ENCODE measurements around the gene TMIGD1.

The TMIGD1 gene

DNA sequence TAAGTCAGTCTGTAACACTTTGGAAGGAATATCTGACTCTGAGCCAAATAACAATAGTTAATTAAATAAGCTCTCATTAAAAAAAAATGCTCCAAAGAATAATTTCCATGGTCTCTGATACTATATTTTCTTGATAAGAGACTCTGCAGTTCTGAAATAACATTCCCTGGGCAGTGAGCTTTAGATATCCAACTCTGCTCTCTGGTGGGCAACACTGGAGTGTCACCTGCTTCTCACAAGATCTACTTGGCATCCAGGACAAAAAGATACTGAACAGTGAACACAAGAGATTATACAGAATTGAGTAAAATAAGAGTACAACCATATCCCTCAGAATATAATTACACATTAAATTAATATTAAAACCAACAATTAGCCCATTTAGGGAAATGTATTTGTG is 55.8 kb downstream of the TMIGD1 start:
- no peak for TF ChIP-seq ESRRG (CRISPR knock-in tag; IDR thresholded peaks at IDR 0.05)
- TF ChIP-seq CSDC2 (CRISPR knock-in tag; IDR thresholded peaks at IDR 0.05), result no peak
- TF ChIP-seq, protein P1, sequence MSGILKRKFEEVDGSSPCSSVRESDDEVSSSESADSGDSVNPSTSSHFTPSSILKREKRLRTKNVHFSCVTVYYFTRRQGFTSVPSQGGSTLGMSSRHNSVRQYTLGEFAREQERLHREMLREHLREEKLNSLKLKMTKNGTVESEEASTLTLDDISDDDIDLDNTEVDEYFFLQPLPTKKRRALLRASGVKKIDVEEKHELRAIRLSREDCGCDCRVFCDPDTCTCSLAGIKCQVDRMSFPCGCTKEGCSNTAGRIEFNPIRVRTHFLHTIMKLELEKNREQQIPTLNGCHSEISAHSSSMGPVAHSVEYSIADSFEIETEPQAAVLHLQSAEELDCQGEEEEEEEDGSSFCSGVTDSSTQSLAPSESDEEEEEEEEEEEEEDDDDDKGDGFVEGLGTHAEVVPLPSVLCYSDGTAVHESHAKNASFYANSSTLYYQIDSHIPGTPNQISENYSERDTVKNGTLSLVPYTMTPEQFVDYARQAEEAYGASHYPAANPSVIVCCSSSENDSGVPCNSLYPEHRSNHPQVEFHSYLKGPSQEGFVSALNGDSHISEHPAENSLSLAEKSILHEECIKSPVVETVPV (CRISPR knock-in tag; IDR thresholded peaks at IDR 0.05), result no peak
- TF ChIP-seq ZFP3 (CRISPR knock-in tag; IDR thresholded peaks at IDR 0.05), result no peak
- TF ChIP-seq PPARA (CRISPR knock-in tag; IDR thresholded peaks at IDR 0.05; ENCODE audit: borderline replicate concordance), result no peak
- peak; percentile 79 for ATAC-seq

DNA sequence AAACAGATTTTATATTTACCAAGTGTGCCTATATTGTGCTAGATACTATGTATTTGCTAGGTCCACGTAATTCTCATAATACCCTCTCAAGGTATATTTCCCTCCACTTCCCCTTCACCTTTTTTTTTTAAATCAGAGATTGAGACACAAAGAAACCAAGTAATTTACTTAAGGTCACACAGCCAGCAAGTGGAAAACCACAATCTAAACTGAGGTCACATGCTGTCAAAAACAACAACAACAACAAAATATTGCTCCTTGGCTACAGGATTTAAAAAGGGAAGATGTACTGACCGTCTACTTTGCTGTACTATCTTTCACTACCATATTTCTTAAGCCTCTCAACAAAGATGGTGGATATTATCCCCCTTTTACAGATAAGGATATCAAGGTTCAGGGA is 57.9 kb downstream of the TMIGD1 start:
- ATAC-seq, result no peak
- TF ChIP-seq TCF4 (CRISPR knock-in tag; IDR thresholded peaks at IDR 0.05; ENCODE audit: borderline replicate concordance) (no peak), TOX (CRISPR knock-in tag; IDR thresholded peaks at IDR 0.05; ENCODE audit: borderline replicate concordance) (no peak), ZNF70 (CRISPR knock-in tag; IDR thresholded peaks at IDR 0.05) (no peak), ISL1 (CRISPR knock-in tag; IDR thresholded peaks at IDR 0.05) (no peak), SNAI2 (CRISPR knock-in tag; IDR thresholded peaks at IDR 0.05) (no peak), PPARA (CRISPR knock-in tag; IDR thresholded peaks at IDR 0.05; ENCODE audit: borderline replicate concordance) (no peak), OSR1 (CRISPR knock-in tag; IDR thresholded peaks at IDR 0.05) (no peak), ZFP3 (CRISPR knock-in tag; IDR thresholded peaks at IDR 0.05) (no peak)
- TF ChIP-seq, protein P2, sequence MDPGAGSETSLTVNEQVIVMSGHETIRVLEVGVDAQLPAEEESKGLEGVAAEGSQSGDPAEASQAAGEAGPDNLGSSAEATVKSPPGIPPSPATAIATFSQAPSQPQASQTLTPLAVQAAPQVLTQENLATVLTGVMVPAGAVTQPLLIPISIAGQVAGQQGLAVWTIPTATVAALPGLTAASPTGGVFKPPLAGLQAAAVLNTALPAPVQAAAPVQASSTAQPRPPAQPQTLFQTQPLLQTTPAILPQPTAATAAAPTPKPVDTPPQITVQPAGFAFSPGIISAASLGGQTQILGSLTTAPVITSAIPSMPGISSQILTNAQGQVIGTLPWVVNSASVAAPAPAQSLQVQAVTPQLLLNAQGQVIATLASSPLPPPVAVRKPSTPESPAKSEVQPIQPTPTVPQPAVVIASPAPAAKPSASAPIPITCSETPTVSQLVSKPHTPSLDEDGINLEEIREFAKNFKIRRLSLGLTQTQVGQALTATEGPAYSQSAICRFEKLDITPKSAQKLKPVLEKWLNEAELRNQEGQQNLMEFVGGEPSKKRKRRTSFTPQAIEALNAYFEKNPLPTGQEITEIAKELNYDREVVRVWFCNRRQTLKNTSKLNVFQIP (CRISPR knock-in tag; IDR thresholded peaks at IDR 0.05; ENCODE audit: borderline replicate concordance, low read depth), result no peak
- TF ChIP-seq, protein P1 (CRISPR knock-in tag; IDR thresholded peaks at IDR 0.05), result no peak
- TF ChIP-seq, protein P3, sequence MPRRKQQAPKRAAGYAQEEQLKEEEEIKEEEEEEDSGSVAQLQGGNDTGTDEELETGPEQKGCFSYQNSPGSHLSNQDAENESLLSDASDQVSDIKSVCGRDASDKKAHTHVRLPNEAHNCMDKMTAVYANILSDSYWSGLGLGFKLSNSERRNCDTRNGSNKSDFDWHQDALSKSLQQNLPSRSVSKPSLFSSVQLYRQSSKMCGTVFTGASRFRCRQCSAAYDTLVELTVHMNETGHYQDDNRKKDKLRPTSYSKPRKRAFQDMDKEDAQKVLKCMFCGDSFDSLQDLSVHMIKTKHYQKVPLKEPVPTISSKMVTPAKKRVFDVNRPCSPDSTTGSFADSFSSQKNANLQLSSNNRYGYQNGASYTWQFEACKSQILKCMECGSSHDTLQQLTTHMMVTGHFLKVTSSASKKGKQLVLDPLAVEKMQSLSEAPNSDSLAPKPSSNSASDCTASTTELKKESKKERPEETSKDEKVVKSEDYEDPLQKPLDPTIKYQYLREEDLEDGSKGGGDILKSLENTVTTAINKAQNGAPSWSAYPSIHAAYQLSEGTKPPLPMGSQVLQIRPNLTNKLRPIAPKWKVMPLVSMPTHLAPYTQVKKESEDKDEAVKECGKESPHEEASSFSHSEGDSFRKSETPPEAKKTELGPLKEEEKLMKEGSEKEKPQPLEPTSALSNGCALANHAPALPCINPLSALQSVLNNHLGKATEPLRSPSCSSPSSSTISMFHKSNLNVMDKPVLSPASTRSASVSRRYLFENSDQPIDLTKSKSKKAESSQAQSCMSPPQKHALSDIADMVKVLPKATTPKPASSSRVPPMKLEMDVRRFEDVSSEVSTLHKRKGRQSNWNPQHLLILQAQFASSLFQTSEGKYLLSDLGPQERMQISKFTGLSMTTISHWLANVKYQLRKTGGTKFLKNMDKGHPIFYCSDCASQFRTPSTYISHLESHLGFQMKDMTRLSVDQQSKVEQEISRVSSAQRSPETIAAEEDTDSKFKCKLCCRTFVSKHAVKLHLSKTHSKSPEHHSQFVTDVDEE (CRISPR knock-in tag; IDR thresholded peaks at IDR 0.05), result no peak

DNA sequence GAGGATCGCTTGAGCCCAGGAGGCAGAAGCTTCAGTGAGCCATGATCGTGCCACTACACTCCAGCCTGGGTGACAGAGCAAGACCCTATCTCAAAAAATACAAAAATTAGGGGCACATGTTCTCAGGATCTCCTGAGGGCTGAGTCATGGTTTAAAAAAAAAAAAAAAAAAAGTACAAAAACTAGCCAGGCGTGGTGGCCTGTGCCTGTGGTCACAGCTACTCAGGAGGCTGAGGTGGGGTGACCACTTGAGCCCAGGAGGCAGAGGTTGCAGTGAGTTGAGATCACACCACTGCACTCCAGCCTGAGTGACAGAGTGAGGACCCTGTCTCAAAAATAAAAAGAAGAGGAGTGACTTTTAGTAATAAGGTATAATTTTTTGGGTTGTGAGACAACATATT is 59.0 kb downstream of the TMIGD1 start:
- no peak for TF ChIP-seq ZNF565 (CRISPR knock-in tag; conservative IDR thresholded peaks at IDR 0.05; ENCODE audit: low read depth)
- TF ChIP-seq, protein P2 (CRISPR knock-in tag; IDR thresholded peaks at IDR 0.05; ENCODE audit: borderline replicate concordance, low read depth), result no peak
- no peak for TF ChIP-seq SNAI2 (CRISPR knock-in tag; IDR thresholded peaks at IDR 0.05)
- no peak for TF ChIP-seq BACH2 (CRISPR knock-in tag; IDR thresholded peaks at IDR 0.05; ENCODE audit: borderline replicate concordance)
- no peak for TF ChIP-seq ARNTL (CRISPR knock-in tag; IDR thresholded peaks at IDR 0.05; ENCODE audit: borderline replicate concordance, low read depth)
- TF ChIP-seq TOX (CRISPR knock-in tag; IDR thresholded peaks at IDR 0.05; ENCODE audit: borderline replicate concordance), result no peak
- TF ChIP-seq CSDC2 (CRISPR knock-in tag; IDR thresholded peaks at IDR 0.05), result no peak
- TF ChIP-seq, protein P1 (CRISPR knock-in tag; IDR thresholded peaks at IDR 0.05), result no peak
- no peak for TF ChIP-seq TCF4 (CRISPR knock-in tag; IDR thresholded peaks at IDR 0.05; ENCODE audit: borderline replicate concordance)
- no peak for TF ChIP-seq PPARA (CRISPR knock-in tag; IDR thresholded peaks at IDR 0.05; ENCODE audit: borderline replicate concordance)
- TF ChIP-seq ZNF70 (CRISPR knock-in tag; IDR thresholded peaks at IDR 0.05), result no peak
- TF ChIP-seq OSR1 (CRISPR knock-in tag; IDR thresholded peaks at IDR 0.05), result no peak
- ATAC-seq, result no peak
